IPS-NIHi7 (cell line): ENCODE measurements around the gene ALG8.

Experiments used
- DNase-seq: peaks from one replicate; pipeline ENCODE4 v3.0.0; 2012; ENCODE audit warnings: mixed read lengths; ENCODE audit errors: extremely low spot score

Gene ALG8

DNA sequence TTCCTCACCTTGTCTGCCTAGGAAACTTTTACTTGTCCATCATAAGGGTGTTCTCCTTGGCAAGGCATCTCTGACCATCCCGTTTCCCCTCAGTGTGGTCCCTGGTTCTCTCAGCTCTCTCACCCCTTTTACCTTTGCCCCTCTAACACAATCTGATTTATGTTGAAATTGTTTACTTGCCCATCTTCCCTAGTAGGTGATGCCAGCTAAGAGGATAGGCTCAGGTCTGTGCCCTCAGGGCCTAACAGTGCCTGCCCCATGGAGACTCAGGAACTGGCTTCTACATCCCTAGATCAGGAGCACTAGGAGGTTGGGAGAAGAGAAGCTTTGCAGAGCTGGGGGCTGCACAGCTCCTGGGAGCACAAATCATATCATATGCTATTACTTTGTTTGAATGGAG lies 21.1 kb upstream of the ALG8 start:
- DNase-seq: no peak

DNA sequence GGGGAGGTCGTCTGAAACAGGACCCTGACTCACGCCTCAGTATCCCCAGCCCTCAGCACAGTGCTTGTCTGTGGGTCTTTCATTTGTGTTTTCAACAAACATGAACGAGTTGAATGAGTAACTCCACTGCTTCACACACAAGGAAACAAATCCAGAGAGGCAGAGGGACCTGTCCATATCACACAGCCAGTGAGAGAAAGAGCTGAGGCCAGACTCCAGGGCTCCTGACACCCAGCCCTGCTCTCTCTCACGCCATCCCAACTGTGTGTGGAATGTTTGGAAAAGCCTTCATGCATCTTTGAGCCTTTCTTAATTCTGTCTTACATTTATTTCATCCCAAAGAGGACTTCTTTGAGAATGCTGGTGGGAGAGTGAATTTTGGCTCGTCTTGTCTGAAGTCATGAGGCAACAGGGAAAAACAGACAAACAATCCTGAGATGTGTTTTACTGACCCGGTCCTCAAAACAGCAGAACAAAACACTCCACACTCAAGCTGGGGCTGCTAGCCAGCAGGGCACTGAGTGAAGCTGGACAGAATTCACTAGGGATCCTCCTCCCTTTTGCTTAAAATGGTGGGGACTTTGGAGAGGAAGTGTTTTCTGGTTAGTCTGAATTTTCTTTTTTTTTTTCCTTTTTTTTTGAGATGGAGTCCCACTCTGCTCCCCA lies 19.7 kb upstream of the ALG8 start:
- no peak for DNase-seq

- DNase-seq: no peak
Observed at GRCh38 chr11:78156127-78156844, 16.9 kb upstream of the ALG8 start.

DNA sequence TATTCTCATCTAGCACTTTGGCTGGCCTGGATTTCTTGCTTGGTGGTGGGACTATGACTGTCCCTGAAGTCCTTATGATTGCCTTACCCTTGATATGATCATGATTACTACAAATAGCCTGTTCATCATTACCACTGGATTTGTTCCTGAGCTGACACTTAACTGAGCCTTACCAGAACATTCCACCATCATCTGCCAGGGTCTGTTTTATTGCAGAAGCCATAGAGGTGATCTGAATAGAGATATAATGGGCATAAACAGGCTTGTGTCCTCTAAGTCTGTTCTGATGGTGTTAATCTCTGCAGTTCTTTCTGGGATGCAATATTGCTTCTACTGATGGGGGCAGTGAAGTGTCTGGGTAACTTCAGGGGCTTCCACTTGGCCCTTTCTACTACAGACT lies 12.4 kb upstream of the ALG8 start:
- DNase-seq: no peak

DNA sequence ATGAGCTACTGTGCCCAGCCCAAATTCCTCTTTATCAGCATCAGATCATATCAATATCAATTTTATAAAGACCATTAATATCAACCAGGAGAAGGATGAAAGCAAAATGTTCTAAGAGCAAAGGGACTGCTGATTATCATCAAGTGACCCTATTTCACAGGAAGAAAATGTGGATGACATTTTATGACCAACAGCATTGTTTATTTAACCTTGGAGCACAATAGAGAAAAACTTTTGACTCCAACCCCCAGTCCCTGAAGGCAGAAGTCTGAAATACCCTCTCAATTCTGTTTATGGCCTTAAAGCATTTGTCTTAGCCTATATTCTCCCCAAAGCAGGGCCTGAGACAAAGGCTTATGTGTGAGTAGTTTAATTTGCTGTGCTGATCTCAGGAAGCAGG lies 11.3 kb upstream of the ALG8 start:
- DNase-seq: no peak

- DNase-seq: no peak
Observed at GRCh38 chr11:78150346-78150745, 10.9 kb upstream of the ALG8 start.

DNA sequence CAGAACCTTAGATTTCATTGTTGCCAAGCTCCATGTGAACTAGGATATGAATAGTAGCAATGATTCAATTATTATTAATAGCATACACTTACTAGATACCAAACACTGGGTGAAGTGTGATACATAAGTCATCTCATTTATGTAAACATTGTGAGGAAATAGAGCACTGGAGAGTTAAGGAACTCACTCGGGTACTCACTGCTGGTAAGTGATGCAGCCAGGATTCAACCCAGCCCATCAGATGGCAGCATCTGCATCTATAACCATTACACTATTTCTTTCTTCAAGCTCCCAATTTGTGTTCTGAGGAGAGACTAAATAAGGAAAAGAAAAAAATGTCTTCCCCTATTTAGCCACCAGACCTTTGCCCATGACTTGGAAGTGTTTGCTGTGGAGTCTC lies 10.2 kb upstream of the ALG8 start:
- no peak for DNase-seq

- DNase-seq: no peak
Observed at GRCh38 chr11:78147807-78148206, 8.4 kb upstream of the ALG8 start.

DNA sequence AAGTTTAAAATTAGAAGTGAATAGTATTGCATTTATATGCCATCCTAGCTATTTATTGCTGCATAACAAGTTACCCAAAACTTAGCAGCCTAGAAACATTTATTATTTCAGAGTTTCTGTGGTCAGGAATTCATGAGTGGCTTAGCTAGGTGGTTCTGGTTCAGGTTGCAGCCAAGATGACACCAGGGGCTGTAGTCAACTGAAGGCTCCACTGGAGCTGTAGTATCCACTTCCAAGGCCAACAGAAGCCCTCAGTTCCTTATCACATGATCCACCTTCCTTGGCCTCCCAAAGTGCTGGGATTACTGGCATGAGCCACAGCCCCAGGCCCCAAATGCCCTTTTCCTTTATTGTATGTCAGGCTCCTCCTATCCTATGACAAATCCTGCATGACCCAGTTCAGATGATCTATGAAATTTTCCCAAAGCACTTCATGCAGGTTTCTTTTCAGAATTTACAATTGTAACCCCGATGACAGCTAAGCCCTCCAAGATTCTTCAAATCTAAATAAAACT lies 6.1 kb upstream of the ALG8 start:
- DNase-seq: no peak

DNA sequence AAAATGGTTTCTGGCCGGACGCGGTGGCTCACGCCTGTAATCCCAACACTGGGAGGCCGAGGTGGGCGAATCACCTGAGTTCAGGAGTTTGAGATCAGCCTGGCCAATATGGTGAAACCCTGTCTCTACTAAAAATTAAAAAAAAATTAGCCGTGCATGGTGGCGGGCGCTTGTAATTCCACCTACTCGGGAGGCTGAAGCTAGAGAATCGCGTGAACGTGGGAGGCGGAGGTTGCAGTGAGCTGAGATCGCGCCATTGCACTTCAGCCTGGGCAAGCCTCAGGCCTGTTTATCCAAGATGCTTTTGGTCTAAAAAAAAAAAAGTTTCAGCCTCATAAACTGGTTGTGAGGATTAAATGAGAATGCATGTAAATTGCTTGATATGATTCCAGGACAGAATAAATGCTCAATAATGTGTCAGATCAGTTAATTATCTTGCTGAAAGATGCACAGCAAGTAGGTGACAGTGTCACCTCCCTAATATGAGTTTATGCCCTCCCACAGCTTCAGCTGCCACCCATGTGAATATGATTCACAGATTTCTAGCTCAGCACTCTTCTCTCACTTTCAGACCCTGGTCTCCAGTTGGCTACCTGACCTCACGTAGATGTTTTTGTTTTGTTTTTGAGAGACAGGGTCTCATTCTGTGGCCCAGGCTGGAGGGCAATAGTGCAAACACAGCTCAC lies 1.1 kb upstream of the ALG8 start:
- no peak for DNase-seq

DNA sequence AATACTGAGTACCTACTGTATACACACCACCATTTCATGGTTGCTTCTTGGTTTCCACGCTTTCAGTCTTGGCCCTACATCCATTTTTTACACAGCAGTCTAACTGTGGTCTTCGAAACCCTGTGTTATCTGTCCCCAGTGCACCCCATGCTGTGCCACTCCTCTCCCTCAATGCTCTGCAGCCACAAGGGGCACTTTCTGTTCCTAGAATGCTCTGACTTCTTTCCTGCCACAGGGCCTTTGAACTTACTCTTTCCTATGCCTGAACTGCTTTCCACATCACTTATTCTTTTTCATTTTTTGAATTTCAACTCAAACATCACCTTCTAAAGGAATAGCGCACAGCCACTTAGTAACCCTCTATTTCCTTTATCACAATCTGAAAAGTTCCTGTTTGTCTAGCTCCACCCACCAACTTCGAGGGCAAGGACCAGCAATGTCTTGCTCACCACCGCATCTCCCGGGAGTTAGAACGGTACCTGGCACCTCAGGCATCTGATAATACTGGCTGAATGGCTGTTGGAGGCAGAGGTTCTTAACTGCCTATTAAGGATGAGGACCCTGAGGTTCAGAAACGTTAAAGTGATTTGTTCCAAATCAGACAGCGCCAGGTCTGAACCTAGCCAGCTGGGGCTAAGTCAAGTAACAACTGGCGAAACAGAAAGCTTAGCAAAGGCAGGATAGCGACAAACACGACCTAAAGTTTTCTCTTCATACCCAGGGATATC lies 568 bp downstream of the ALG8 start:
- peak; percentile 40 for DNase-seq

DNA sequence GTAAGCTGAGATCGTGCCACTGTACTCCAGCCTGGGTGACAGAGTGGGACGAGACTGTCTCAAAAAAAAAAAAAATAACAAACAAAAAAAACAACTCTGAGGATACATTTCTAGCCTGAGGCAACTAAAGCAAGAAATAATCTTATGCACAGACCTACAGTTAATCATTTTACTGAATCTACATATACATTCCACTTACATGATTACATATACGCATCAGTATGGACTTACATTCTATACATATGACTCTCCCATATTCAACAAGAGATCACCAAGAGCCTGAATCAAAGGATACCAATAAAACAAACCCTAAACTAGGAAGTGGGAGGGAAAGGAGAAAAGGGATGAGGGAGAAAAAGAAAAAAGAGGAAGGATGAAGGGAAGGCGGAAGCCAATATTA lies 1.1 kb downstream of the ALG8 start:
- no peak for DNase-seq

- DNase-seq: no peak
Observed at GRCh38 chr11:78132475-78132874, 7.0 kb downstream of the ALG8 start.

DNA sequence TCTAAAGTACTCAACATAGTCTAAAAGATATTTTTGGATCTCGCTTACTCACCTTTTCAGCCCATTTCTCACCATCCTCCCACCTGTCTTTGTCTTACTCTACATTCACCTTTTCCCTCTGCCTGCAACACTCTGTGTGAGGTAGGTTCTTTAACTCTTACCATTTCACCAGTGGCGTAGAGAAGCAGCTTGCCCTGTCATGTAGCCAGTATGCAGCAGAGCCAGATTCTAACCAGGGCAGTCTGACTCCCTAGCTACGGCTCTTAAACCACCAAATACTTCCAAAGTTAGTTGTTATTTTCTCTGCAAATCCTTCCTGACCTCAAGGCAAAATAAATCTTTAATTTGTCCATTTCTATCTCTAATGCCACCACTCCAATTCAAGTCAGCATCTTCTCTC lies 7.5 kb downstream of the ALG8 start:
- no peak for DNase-seq

DNA sequence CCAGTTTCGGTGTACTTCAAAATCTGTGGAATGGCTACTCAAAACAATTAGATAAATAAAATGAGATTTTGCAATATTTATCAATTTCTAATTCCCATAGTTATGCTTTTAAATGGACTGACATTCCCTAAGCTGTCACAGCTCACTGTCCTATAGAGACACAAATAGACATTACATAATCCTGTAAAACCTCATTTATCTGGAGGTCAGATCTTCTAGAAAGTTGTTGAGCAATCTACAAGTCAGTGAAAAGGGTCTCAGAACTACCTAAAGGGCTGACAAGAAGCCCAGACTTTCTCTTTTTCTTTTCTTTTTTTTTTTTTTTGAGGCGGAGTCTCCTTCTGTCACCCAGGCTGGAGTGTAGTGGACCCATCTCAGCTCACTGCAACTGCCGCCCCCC lies 12.0 kb downstream of the ALG8 start:
- no peak for DNase-seq

GRCh38 chr11:78112582-78113275 lies 26.7 kb downstream of the ALG8 start:
- no peak for DNase-seq

DNA sequence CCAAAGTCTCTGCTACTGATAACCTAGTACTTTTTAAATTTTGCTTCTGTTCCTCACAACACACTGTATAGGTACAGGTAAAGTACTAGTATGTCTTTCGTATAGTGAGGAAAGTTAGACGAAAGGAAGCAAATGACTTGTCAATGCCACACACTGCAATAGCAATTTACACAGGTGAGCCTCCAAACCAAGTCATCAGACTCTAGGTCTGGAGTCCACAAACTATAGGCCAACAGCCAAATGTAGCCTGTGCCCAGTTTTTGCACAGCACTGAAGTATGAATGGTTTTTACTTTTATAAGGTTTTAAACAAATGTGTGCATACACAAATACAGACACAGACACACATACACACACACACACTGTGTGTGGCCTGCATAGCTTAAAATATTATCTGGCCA lies 28.1 kb downstream of the ALG8 start:
- DNase-seq: no peak

- DNase-seq: no peak
Observed at GRCh38 chr11:78110830-78111229, 28.6 kb downstream of the ALG8 start.

GRCh38 chr11:78110351-78110750 lies 29.1 kb downstream of the ALG8 start:
- no peak for DNase-seq

DNA sequence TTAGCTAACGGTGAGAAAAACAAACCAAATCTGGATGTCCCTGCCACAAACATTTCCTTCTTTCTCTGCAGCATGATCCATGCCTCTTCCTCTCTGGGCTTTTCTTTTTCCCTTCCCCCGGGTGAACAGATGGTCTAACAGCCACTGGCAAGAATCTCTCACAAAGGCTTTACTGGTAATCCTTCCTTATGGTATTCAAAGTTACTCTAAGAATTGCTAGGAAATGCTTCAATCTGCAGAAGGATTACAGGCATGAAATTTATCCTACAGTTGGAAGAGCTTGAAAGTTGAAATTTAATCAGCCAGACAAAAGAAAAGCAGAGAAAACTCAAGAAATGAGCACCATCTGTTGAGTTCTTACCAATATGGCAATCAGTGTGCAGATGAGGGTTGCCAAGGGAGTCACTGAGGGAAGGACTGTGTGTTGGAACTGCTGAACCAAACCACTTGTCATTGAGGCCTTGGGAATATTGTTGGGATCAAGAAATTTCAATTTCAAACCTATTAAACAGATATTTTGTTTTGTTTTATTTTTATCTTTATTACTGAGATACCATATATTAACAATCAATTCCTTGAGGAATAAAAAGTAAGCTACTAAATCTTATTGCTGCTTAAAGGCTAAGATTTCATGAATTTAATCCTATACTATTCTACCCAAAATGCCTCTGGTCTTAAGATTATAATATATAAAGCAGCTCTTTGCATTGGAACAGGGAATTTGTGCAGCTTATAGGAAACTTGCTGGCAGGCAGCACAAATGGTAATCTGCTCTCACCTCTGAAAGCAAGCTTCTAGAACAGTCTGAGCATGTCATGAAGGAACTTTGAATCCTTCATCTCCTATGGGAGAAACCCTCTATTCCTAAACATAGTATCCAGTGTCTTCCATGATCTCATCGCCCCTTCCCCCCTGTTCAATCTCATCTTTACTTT lies 30.1 kb downstream of the ALG8 start:
- DNase-seq: no peak
